WTC11 (cell line): ENCODE data around the gene NEURL4.

Source experiments
- FOXP1 ChIP-seq: sonication (generic); formaldehyde crosslinking; IDR thresholded peaks from 2 replicates; pipeline ENCODE4 v1.8.0; 2022; ENCODE audit warnings: missing genetic modification reagents, mild to moderate bottlenecking, moderate library complexity, borderline replicate concordance
- NR3C1 ChIP-seq: sonication (generic); formaldehyde crosslinking; conservative IDR thresholded peaks from 2 replicates; pipeline ENCODE4 v1.8.1; 2023; ENCODE audit warnings: low read depth, mild to moderate bottlenecking, missing genetic modification reagents
- SMAD4 ChIP-seq: sonication (generic); formaldehyde crosslinking; IDR thresholded peaks from 2 replicates; pipeline ENCODE4 v1.8.0; 2022; ENCODE audit warnings: mild to moderate bottlenecking, missing genetic modification reagents
- SP1 ChIP-seq: sonication (generic); formaldehyde crosslinking; conservative IDR thresholded peaks from 2 replicates; pipeline ENCODE4 v1.8.1; 2022; ENCODE audit warnings: missing genetic modification reagents
- TF ChIP-seq, protein P1 (sequence below): fragments of 200-600 bp; IDR thresholded peaks from 2 replicates; pipeline ENCODE4 v1.8.0; 2022; ENCODE audit warnings: antibody characterized with exemption
- TF ChIP-seq, protein P2 (sequence below): sonication (generic); formaldehyde crosslinking; IDR thresholded peaks from 2 replicates; pipeline ENCODE4 v1.8.1; 2023; ENCODE audit warnings: mild to moderate bottlenecking, missing genetic modification reagents
- TF ChIP-seq, protein P3 (sequence below): sonication (generic); formaldehyde crosslinking; IDR thresholded peaks from 2 replicates; pipeline ENCODE4 v1.8.1; 2022; ENCODE audit warnings: mild to moderate bottlenecking, missing genetic modification reagents, moderate library complexity, borderline replicate concordance
- TF ChIP-seq, protein P4 (sequence below): sonication (generic); formaldehyde crosslinking; IDR thresholded peaks from 2 replicates; pipeline ENCODE4 v1.8.1; 2022; ENCODE audit warnings: low read depth, missing genetic modification reagents, borderline replicate concordance
- TF ChIP-seq, protein P5 (sequence below): sonication (generic); formaldehyde crosslinking; IDR thresholded peaks from 2 replicates; pipeline ENCODE4 v1.8.0; 2022; ENCODE audit warnings: mild to moderate bottlenecking, missing genetic modification reagents
- TF ChIP-seq, protein P6 (sequence below): sonication (generic); formaldehyde crosslinking; IDR thresholded peaks from 2 replicates; pipeline ENCODE4 v1.8.1; 2022; ENCODE audit warnings: missing genetic modification reagents, borderline replicate concordance
- TF ChIP-seq, protein P7 (sequence below): sonication (generic); formaldehyde crosslinking; IDR thresholded peaks from 2 replicates; pipeline ENCODE4 v1.8.0; 2022; ENCODE audit warnings: mild to moderate bottlenecking, missing genetic modification reagents
- TF ChIP-seq, protein P8 (sequence below): fragments of 250-450 bp; sonication (Bioruptor Pico); IDR thresholded peaks from 2 replicates; pipeline ENCODE4 v1.9.0; 2021; ENCODE audit warnings: moderate library complexity, mild to moderate bottlenecking, inconsistent platforms, borderline replicate concordance

DNA sequence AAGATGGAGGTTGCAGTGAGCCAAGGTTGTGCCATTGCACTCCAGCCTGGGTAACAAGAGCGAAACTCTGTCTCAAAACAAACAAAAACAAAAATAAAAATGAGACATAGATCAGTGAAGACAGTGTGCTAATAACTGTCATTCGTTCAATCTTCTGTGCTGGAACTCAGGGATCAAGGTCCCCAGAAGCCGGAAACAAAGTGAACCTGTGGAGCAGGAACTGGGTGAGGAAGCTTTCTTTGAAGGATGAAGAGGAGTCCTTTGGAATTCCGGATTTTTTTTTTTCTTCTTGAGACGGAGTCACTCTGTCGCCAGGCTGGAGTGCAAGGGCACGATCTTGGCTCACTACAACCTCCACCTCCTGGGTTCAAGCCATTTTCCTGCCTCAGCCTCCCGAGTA is 49.7 kb downstream of the NEURL4 start:
- TF ChIP-seq, protein P1, sequence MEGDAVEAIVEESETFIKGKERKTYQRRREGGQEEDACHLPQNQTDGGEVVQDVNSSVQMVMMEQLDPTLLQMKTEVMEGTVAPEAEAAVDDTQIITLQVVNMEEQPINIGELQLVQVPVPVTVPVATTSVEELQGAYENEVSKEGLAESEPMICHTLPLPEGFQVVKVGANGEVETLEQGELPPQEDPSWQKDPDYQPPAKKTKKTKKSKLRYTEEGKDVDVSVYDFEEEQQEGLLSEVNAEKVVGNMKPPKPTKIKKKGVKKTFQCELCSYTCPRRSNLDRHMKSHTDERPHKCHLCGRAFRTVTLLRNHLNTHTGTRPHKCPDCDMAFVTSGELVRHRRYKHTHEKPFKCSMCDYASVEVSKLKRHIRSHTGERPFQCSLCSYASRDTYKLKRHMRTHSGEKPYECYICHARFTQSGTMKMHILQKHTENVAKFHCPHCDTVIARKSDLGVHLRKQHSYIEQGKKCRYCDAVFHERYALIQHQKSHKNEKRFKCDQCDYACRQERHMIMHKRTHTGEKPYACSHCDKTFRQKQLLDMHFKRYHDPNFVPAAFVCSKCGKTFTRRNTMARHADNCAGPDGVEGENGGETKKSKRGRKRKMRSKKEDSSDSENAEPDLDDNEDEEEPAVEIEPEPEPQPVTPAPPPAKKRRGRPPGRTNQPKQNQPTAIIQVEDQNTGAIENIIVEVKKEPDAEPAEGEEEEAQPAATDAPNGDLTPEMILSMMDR, result no peak
- TF ChIP-seq, protein P2, sequence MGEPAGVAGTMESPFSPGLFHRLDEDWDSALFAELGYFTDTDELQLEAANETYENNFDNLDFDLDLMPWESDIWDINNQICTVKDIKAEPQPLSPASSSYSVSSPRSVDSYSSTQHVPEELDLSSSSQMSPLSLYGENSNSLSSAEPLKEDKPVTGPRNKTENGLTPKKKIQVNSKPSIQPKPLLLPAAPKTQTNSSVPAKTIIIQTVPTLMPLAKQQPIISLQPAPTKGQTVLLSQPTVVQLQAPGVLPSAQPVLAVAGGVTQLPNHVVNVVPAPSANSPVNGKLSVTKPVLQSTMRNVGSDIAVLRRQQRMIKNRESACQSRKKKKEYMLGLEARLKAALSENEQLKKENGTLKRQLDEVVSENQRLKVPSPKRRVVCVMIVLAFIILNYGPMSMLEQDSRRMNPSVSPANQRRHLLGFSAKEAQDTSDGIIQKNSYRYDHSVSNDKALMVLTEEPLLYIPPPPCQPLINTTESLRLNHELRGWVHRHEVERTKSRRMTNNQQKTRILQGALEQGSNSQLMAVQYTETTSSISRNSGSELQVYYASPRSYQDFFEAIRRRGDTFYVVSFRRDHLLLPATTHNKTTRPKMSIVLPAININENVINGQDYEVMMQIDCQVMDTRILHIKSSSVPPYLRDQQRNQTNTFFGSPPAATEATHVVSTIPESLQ (CRISPR knock-in tag), result no peak
- TF ChIP-seq NR3C1, result no peak
- TF ChIP-seq, protein P3, sequence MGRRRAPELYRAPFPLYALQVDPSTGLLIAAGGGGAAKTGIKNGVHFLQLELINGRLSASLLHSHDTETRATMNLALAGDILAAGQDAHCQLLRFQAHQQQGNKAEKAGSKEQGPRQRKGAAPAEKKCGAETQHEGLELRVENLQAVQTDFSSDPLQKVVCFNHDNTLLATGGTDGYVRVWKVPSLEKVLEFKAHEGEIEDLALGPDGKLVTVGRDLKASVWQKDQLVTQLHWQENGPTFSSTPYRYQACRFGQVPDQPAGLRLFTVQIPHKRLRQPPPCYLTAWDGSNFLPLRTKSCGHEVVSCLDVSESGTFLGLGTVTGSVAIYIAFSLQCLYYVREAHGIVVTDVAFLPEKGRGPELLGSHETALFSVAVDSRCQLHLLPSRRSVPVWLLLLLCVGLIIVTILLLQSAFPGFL (CRISPR knock-in tag), result no peak
- TF ChIP-seq, protein P4, sequence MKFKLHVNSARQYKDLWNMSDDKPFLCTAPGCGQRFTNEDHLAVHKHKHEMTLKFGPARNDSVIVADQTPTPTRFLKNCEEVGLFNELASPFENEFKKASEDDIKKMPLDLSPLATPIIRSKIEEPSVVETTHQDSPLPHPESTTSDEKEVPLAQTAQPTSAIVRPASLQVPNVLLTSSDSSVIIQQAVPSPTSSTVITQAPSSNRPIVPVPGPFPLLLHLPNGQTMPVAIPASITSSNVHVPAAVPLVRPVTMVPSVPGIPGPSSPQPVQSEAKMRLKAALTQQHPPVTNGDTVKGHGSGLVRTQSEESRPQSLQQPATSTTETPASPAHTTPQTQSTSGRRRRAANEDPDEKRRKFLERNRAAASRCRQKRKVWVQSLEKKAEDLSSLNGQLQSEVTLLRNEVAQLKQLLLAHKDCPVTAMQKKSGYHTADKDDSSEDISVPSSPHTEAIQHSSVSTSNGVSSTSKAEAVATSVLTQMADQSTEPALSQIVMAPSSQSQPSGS (CRISPR knock-in tag), result no peak
- TF ChIP-seq, protein P5, sequence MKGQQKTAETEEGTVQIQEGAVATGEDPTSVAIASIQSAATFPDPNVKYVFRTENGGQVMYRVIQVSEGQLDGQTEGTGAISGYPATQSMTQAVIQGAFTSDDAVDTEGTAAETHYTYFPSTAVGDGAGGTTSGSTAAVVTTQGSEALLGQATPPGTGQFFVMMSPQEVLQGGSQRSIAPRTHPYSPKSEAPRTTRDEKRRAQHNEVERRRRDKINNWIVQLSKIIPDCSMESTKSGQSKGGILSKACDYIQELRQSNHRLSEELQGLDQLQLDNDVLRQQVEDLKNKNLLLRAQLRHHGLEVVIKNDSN (CRISPR knock-in tag), result no peak
- TF ChIP-seq SP1 (CRISPR knock-in tag), result no peak
- TF ChIP-seq FOXP1 (CRISPR knock-in tag), result no peak
- TF ChIP-seq, protein P6, sequence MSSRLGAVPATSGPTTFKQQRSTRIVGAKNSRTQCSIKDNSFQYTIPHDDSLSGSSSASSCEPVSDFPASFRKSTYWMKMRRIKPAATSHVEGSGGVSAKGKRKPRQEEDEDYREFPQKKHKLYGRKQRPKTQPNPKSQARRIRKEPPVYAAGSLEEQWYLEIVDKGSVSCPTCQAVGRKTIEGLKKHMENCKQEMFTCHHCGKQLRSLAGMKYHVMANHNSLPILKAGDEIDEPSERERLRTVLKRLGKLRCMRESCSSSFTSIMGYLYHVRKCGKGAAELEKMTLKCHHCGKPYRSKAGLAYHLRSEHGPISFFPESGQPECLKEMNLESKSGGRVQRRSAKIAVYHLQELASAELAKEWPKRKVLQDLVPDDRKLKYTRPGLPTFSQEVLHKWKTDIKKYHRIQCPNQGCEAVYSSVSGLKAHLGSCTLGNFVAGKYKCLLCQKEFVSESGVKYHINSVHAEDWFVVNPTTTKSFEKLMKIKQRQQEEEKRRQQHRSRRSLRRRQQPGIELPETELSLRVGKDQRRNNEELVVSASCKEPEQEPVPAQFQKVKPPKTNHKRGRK (CRISPR knock-in tag), result no peak
- no peak for TF ChIP-seq SMAD4 (CRISPR knock-in tag)
- TF ChIP-seq, protein P7, sequence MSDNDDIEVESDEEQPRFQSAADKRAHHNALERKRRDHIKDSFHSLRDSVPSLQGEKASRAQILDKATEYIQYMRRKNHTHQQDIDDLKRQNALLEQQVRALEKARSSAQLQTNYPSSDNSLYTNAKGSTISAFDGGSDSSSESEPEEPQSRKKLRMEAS (CRISPR knock-in tag), result no peak
- TF ChIP-seq, protein P8, sequence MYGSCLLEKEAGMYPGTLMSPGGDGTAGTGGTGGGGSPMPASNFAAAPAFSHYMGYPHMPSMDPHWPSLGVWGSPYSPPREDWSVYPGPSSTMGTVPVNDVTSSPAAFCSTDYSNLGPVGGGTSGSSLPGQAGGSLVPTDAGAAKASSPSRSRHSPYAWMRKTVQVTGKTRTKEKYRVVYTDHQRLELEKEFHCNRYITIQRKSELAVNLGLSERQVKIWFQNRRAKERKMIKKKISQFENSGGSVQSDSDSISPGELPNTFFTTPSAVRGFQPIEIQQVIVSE (CRISPR knock-in tag), result no peak
